B cell (primary cell): ENCODE measurements around the gene CITED4. TPM values are rescaled to one million over a fixed set of nuclear protein-coding genes. Genes with fewer than 3 reads are reported as not detected.

Source experiments
- ATAC-seq: fragments of 200-7000 bp; cut with Tn5 transposase; one replicate; pipeline ENCODE4 v1.10.0; 2021; ENCODE audit warnings: low read depth, mild to moderate bottlenecking, moderate number of reproducible peaks, moderate library complexity
- CTCF ChIA-PET: fragments of 350-600 bp; sonication (Branson Sonifier 250); formaldehyde crosslinking; loops from one replicate; lab custom pipeline; 2021; ENCODE audit warnings: antibody characterized with exemption, inconsistent platforms; lab: Charles Lee
- POLR2A ChIA-PET: fragments of 350-600 bp; sonication (Branson Sonifier 250); formaldehyde crosslinking; loops from one replicate; lab custom pipeline; 2021; ENCODE audit warnings: antibody characterized with exemption; lab: Charles Lee
- DNase-seq: peaks from one replicate; pipeline ENCODE4 v3.0.0; 2013
- H2AFZ ChIP-seq: 2 replicates; pipeline ENCODE4 v1.6.1; 2012; ENCODE audit warnings: mild to moderate bottlenecking, low read depth, low read length; ENCODE audit not compliant: insufficient read depth, poor library complexity, severe bottlenecking
- H3K27ac ChIP-seq, 2 donors: 1 replicate in 1 of 2; 2 replicates in 1 of 2; pipeline ENCODE4 v1.5.1; 2012 to 2013; ENCODE audit warnings: low read length in 2 of 2, mild to moderate bottlenecking in 2 of 2, moderate library complexity in 1 of 2
- H3K27me3 ChIP-seq, 4 experiments: fragments of 200-600 bp in 1 of 4; sonication (generic) in 1 of 4; replicated peaks in 1 of 4; 1 replicate in 2 of 4; 2 replicates in 2 of 4; pipeline versions ENCODE4 v1.6.1 to v1.7.0; 2013 to 2016; ENCODE audit warnings: low read length in 3 of 4, mild to moderate bottlenecking in 2 of 4, mixed read lengths in 1 of 4, moderate library complexity in 1 of 4; ENCODE audit not compliant: insufficient read depth in 4 of 4, control insufficient read depth in 3 of 4; ENCODE audit errors: control extremely low read depth in 1 of 4
- H3K36me3 ChIP-seq, 2 experiments: replicated peaks in 1 of 2; 1 replicate in 1 of 2; 2 replicates in 1 of 2; pipeline versions ENCODE4 v1.6.1 to v1.7.1; 2013; ENCODE audit warnings: low read length in 1 of 2; ENCODE audit not compliant: insufficient read depth in 2 of 2, control insufficient read depth in 1 of 2; ENCODE audit errors: control extremely low read depth in 1 of 2, extremely low read depth in 1 of 2
- H3K4me1 ChIP-seq, 2 donors: fragments of 200-600 bp in 1 of 2; sonication (generic) in 1 of 2; 1 replicate in 1 of 2; 2 replicates in 1 of 2; pipeline versions ENCODE4 v1.5.1 to v1.6.1; 2013 to 2017; ENCODE audit warnings: low read length in 2 of 2; ENCODE audit not compliant: control insufficient read depth in 2 of 2, insufficient read depth in 2 of 2
- H3K4me2 ChIP-seq: replicated peaks from 2 replicates; pipeline ENCODE3; 2012; ENCODE audit warnings: mild to moderate bottlenecking, low read depth, low read length; ENCODE audit not compliant: poor library complexity, severe bottlenecking
- H3K4me3 ChIP-seq, 5 experiments: fragments of 200-600 bp in 1 of 5; sonication (generic) in 1 of 5; 1 replicate in 3 of 5; 2 replicates in 2 of 5; pipeline versions ENCODE4 v1.5.1 to v1.7.0; 2011 to 2016; ENCODE audit warnings: low read length in 4 of 5, mild to moderate bottlenecking in 4 of 5, low read depth in 2 of 5, control low read depth in 1 of 5, moderate library complexity in 1 of 5; ENCODE audit not compliant: insufficient read depth in 1 of 5; ENCODE audit errors: control extremely low read depth in 1 of 5, extremely low read depth in 1 of 5
- H3K79me2 ChIP-seq: fragments of 200-600 bp; sonication (generic); one replicate; pipeline ENCODE4 v1.6.0; 2016; ENCODE audit warnings: low read length; ENCODE audit not compliant: control insufficient read depth, insufficient read depth
- H3K9ac ChIP-seq: fragments of 200-600 bp; sonication (generic); 2 replicates; pipeline ENCODE4 v1.6.1; 2017; ENCODE audit warnings: mild to moderate bottlenecking, low read length, moderate library complexity
- H3K9me3 ChIP-seq, 3 donors: one replicate each; pipeline versions ENCODE4 v1.6.1 to v1.7.1; 2013; ENCODE audit warnings: low read length in 2 of 3; ENCODE audit not compliant: control insufficient read depth in 2 of 3, insufficient read depth in 1 of 3; ENCODE audit errors: control extremely low read depth in 1 of 3
- H4K20me1 ChIP-seq: 2 replicates; pipeline ENCODE4 v1.6.0; 2012; ENCODE audit warnings: mild to moderate bottlenecking, low read length; ENCODE audit not compliant: insufficient read depth, control insufficient read depth, poor library complexity, severe bottlenecking
- H3K27ac Mint-ChIP-seq: one replicate; pipeline ENCODE4 v1.8.0; 2021; ENCODE audit warnings: mixed read lengths
- H3K27me3 Mint-ChIP-seq: one replicate; pipeline ENCODE4 v1.8.0; 2021; ENCODE audit warnings: mixed read lengths
- H3K4me1 Mint-ChIP-seq: one replicate; pipeline ENCODE4 v1.8.0; 2021; ENCODE audit warnings: mixed read lengths
- H3K4me3 Mint-ChIP-seq: one replicate; pipeline ENCODE4 v1.8.0; 2021; ENCODE audit warnings: mixed read lengths
- H3K9me3 Mint-ChIP-seq: one replicate; pipeline ENCODE4 v1.8.0; 2022; ENCODE audit warnings: mixed read lengths; ENCODE audit not compliant: insufficient read depth
- EZH2 ChIP-seq: IDR thresholded peaks from 2 replicates; pipeline ENCODE4 v1.6.1; 2012; ENCODE audit warnings: borderline replicate concordance, low read depth, mild to moderate bottlenecking, moderate library complexity, low read length; ENCODE audit not compliant: insufficient read depth, poor library complexity, severe bottlenecking
- WGBS: methylation state at CpG from one replicate; pipeline ENCODE4 v1.1.5; 2013; ENCODE audit warnings: missing lambda C conversion rate; ENCODE audit not compliant: insufficient coverage; 5-methylcytosine and 5-hydroxymethylcytosine counted together
- intact Hi-C: fragments of 100-400 bp; cut with micrococcal nuclease; formaldehyde crosslinking; loops from one replicate; pipeline ENCODE4 v1.10.0; 2022
- polyA plus RNA-seq: library from polyadenylated mRNA; depleted of rRNA; stranded (reverse); fragments of >200 nt; gene quantifications from 2 replicates; pipeline ENCODE4 v1.2.3, GENCODE V29; 2012
- total RNA-seq, 2 donors: library from RNA; stranded (reverse); fragments of 120-200 nt in 1 of 2; gene quantifications; 1 replicate in 1 of 2; 2 replicates in 1 of 2; pipeline versions ENCODE4 v1.2.3 to v1.2.4, GENCODE V29; 2013 to 2022
- TF ChIP-seq, protein P1 (sequence below): fragments of 200-600 bp; IDR thresholded peaks from one replicate; pipeline ENCODE4 v1.8.0; 2022; ENCODE audit warnings: antibody characterized with exemption, mild to moderate bottlenecking

The CITED4 gene
- total and polyA plus RNA-seq, 2 donors (not counting 1 experiment from before 2014, with no cell fraction given), result 3.2 to 5.6 TPM

DNA sequence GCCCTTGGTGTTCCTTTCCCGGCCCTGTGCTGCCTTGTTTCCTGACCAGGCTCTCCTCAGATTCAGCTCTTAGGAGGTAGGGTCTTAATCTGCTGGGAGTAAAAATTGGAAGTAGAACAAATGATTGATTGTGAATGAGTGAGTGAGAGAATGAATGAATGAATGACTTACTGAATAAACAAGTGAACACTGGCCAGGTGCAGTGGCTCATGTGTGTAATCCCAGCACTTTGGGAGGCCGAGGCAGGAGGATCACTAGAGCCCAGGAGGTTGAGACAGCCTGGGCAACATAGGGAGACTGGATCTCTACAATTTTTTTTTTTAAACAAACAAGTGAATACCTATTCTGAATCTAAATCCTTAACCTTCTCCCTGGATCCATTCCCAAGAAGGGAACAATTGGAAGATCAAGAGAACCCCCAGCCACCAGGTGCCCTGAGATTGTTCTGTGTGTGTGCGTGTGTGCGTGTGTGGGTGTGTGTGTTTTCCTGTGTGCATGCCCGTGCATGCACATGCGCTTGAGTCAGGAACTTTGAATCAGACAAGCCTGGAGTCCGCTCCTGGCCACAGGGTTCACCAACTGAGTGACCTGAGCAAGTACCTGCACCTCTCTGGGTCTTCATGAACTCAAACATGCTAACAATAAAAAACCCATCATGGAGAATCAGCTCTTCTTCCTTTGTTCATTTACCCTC lies 24.3 kb upstream of the CITED4 start:
- Histone ChIP-seq H3K9ac (no peak overlapping the region), H3K27ac (no peak overlapping the region), H3K4me2 (no peak overlapping the region), H4K20me1 (no peaks in the 10 kb centered on the region), H3K36me3 (no peaks in the 10 kb centered on the region), H3K27me3 (peaks cover 0 to 21% (median 4%) of the 10 kb centered on the region in 4 experiments), H3K9me3 (peaks cover 0 to 11% (median 8%) of the 10 kb centered on the region in 3 donors), H3K4me3 (no peak overlapping the region), H2AFZ (no peak overlapping the region), H3K4me1 (no peaks in the 10 kb centered on the region), H3K79me2 (no peaks in the 10 kb centered on the region)
- Mint-ChIP-seq H3K27me3 (peaks cover 56% of the 10 kb centered on the region), H3K4me3 (no peak overlapping the region), H3K9me3 (peaks cover 2% of the 10 kb centered on the region), H3K4me1 (peaks cover 3% of the 10 kb centered on the region), H3K27ac (no peak overlapping the region)
- DNase-seq, result no peak
- intact Hi-C loops, result no loop called here
- ATAC-seq, result no peak
- TF ChIP-seq EZH2, result no peak
- TF ChIP-seq, protein P1, sequence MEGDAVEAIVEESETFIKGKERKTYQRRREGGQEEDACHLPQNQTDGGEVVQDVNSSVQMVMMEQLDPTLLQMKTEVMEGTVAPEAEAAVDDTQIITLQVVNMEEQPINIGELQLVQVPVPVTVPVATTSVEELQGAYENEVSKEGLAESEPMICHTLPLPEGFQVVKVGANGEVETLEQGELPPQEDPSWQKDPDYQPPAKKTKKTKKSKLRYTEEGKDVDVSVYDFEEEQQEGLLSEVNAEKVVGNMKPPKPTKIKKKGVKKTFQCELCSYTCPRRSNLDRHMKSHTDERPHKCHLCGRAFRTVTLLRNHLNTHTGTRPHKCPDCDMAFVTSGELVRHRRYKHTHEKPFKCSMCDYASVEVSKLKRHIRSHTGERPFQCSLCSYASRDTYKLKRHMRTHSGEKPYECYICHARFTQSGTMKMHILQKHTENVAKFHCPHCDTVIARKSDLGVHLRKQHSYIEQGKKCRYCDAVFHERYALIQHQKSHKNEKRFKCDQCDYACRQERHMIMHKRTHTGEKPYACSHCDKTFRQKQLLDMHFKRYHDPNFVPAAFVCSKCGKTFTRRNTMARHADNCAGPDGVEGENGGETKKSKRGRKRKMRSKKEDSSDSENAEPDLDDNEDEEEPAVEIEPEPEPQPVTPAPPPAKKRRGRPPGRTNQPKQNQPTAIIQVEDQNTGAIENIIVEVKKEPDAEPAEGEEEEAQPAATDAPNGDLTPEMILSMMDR, result no peak
- ChIA-PET POLR2A (no interaction called here), CTCF (no interaction called here)
- 71% methylated on average over 3 of the region's 7 CpGs for WGBS

DNA sequence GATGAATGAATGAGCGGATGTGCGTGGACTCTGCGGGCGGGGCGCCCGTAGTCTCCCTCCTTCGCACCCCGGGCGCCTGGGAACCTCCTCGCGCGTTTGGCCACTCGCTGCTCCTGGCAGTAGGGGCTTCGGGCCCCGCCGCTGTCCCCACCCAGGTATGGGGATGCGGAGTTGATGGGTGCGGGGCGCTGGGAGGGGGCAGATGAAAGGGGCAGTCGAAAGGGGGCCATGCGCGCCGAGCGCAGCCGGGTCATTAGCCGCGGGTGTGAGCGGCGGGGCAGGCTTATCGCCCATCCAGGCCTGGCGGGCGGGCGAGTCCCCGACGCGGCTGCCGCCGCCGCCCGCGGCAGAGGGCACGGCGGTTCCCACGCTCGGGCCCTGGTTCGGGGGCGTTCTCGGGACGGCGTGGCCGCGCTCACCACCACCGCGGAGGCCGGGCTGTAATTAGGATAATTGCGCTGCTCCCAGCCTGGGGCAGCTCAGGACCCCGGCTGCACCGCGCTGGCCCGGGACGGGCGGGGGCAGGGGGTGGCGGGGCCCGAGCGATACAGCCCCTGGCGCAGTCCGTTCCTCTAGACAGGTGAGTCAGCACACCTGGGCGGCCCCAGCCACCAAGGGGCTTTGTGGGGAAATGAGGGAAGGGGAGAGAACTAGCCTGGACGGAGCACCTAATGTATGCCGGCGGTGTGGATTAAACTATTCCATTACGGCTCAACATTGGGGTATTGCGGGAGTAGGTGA lies 22.1 kb upstream of the CITED4 start:
- peaks cover 3% of the 10 kb centered on the region for H3K4me1 Mint-ChIP-seq
- TF ChIP-seq, protein P1, result no peak
- no peak for TF ChIP-seq EZH2
- no peak overlapping the region for H3K4me3 Mint-ChIP-seq

More for the DNA sequence above, 22.1 kb upstream of the CITED4 start:
- CTCF ChIA-PET, result no interaction called here
- H3K4me1 ChIP-seq, result no peaks in the 10 kb centered on the region
- H3K79me2 ChIP-seq, result no peaks in the 10 kb centered on the region
- POLR2A ChIA-PET, result no interaction called here
- Mint-ChIP-seq H3K27me3 (peaks cover 54% of the 10 kb centered on the region), H3K27ac (no peak overlapping the region), H3K9me3 (peaks cover 2% of the 10 kb centered on the region)
- H3K36me3 ChIP-seq, result no peaks in the 10 kb centered on the region
- DNase-seq, result no peak
- ATAC-seq, result no peak
- H4K20me1 ChIP-seq, result no peaks in the 10 kb centered on the region
- H3K4me3 ChIP-seq, result no peak overlapping the region
- peaks cover 0 to 32% (median 6%) of the 10 kb centered on the region in 4 experiments for H3K27me3 ChIP-seq
- H3K27ac ChIP-seq, result no peak overlapping the region
- H2AFZ ChIP-seq, result peak overlapping the region; percentile 28
- peak overlapping the region; percentile 28 for H3K4me2 ChIP-seq
- WGBS, result 23% methylated on average over 65 of the region's 73 CpGs
- H3K9ac ChIP-seq, result no peak overlapping the region
- peaks cover 0 to 11% (median 8%) of the 10 kb centered on the region in 3 donors for H3K9me3 ChIP-seq
- intact Hi-C loops, result no loop called here
